CD14-positive monocyte (primary cell): Measurements from ENCODE around the gene TMEM272. TPM values are rescaled to one million over a fixed set of nuclear protein-coding genes. Genes with fewer than 3 reads are reported as not detected.

ENCODE experiments used
- DNase-seq, 3 donors: peaks; one replicate each; pipeline ENCODE4 v3.0.0-alpha.2; 2011 to 2022
- H2AFZ ChIP-seq: 2 replicates; pipeline ENCODE4 v1.6.0; 2012; ENCODE audit warnings: mild to moderate bottlenecking, low read depth, low read length, inconsistent platforms; ENCODE audit not compliant: insufficient read depth, poor library complexity, severe bottlenecking
- H3K27ac ChIP-seq, 2 donors: 1 replicate in 1 of 2; 2 replicates in 1 of 2; pipeline ENCODE4 v1.5.1; 2012 to 2013; ENCODE audit warnings: low read length in 2 of 2, control low read depth in 1 of 2, inconsistent platforms in 1 of 2, low read depth in 1 of 2, mild to moderate bottlenecking in 1 of 2
- H3K27me3 ChIP-seq, 2 donors: one replicate each; pipeline versions ENCODE4 v1.6.0 to v1.6.1; 2011 to 2013; ENCODE audit warnings: low read length in 2 of 2; ENCODE audit not compliant: control insufficient read depth in 2 of 2, insufficient read depth in 2 of 2
- H3K36me3 ChIP-seq, 2 donors: replicated peaks in 1 of 2; 1 replicate in 1 of 2; 2 replicates in 1 of 2; pipeline versions ENCODE4 v1.5.1 to v1.6.1; 2012 to 2013; ENCODE audit warnings: low read length in 2 of 2, control low read depth in 1 of 2, inconsistent platforms in 1 of 2, mild to moderate bottlenecking in 1 of 2; ENCODE audit not compliant: insufficient read depth in 2 of 2, control insufficient read depth in 1 of 2
- H3K4me1 ChIP-seq, 2 donors: 1 replicate in 1 of 2; 2 replicates in 1 of 2; pipeline versions ENCODE4 v1.5.1 to v1.6.1; 2012 to 2013; ENCODE audit warnings: low read length in 2 of 2, control low read depth in 1 of 2, inconsistent platforms in 1 of 2, mild to moderate bottlenecking in 1 of 2, moderate library complexity in 1 of 2; ENCODE audit not compliant: insufficient read depth in 2 of 2, control insufficient read depth in 1 of 2
- H3K4me2 ChIP-seq: replicated peaks from 2 replicates; pipeline ENCODE3; 2012; ENCODE audit warnings: low read length, moderate library complexity, mild to moderate bottlenecking; ENCODE audit not compliant: poor library complexity, severe bottlenecking; ENCODE audit errors: extremely low read depth
- H3K4me3 ChIP-seq, 3 experiments: fragments of 200-600 bp in 1 of 3; sonication (generic) in 1 of 3; replicated peaks in 1 of 3; 1 replicate in 2 of 3; 2 replicates in 1 of 3; pipeline ENCODE4 v1.5.1; 2011 to 2013; ENCODE audit warnings: low read length in 3 of 3, mild to moderate bottlenecking in 3 of 3, control low read depth in 2 of 3, low read depth in 2 of 3, inconsistent platforms in 1 of 3, moderate library complexity in 1 of 3
- H3K79me2 ChIP-seq: 2 replicates; pipeline ENCODE4 v1.6.0; 2012; ENCODE audit warnings: mild to moderate bottlenecking, control low read depth, inconsistent platforms, low read length, moderate library complexity; ENCODE audit not compliant: insufficient read depth
- H3K9ac ChIP-seq: 2 replicates; pipeline ENCODE4 v1.6.0; 2017; ENCODE audit warnings: low read length, mild to moderate bottlenecking; ENCODE audit not compliant: insufficient read depth, poor library complexity, severe bottlenecking
- H3K9me3 ChIP-seq, 2 donors: replicated peaks in 1 of 2; 1 replicate in 1 of 2; 2 replicates in 1 of 2; pipeline versions ENCODE4 v1.5.1 to v1.6.1; 2012 to 2013; ENCODE audit warnings: low read length in 2 of 2, control low read depth in 1 of 2; ENCODE audit not compliant: control insufficient read depth in 1 of 2, insufficient read depth in 1 of 2
- H4K20me1 ChIP-seq: 2 replicates; pipeline ENCODE4 v1.6.0; 2012; ENCODE audit warnings: mild to moderate bottlenecking, low read length, control low read depth, moderate library complexity; ENCODE audit not compliant: insufficient read depth
- H3K27ac Mint-ChIP-seq, 7 donors: one replicate each; pipeline ENCODE4 v1.8.0; 2020; ENCODE audit warnings: mild to moderate bottlenecking in 7 of 7, mixed read lengths in 7 of 7, moderate library complexity in 6 of 7, inconsistent platforms in 2 of 7
- H3K27me3 Mint-ChIP-seq, 3 donors: one replicate each; pipeline ENCODE4 v1.8.0; 2021 to 2022; ENCODE audit warnings: low read depth in 3 of 3, mild to moderate bottlenecking in 3 of 3, mixed read lengths in 3 of 3, moderate library complexity in 3 of 3, inconsistent platforms in 1 of 3
- H3K36me3 Mint-ChIP-seq, 2 donors: one replicate each; pipeline ENCODE4 v1.8.0; 2020; ENCODE audit warnings: mixed read lengths in 2 of 2, inconsistent platforms in 1 of 2, mild to moderate bottlenecking in 1 of 2
- H3K4me1 Mint-ChIP-seq: one replicate; pipeline ENCODE4 v1.8.0; 2020; ENCODE audit warnings: mild to moderate bottlenecking, mixed read lengths
- H3K4me3 Mint-ChIP-seq, 2 donors: one replicate each; pipeline ENCODE4 v1.8.0; 2020; ENCODE audit warnings: mild to moderate bottlenecking in 2 of 2, mixed read lengths in 2 of 2, moderate library complexity in 1 of 2
- H3K9me3 Mint-ChIP-seq, 7 donors: one replicate each; pipeline ENCODE4 v1.8.0; 2020 to 2022; ENCODE audit warnings: mixed read lengths in 7 of 7, mild to moderate bottlenecking in 6 of 7, moderate library complexity in 6 of 7, inconsistent platforms in 2 of 7
- WGBS: methylation state at CpG from one replicate; pipeline ENCODE4 v1.1.5; 2013; ENCODE audit warnings: missing lambda C conversion rate; ENCODE audit not compliant: insufficient coverage; 5-methylcytosine and 5-hydroxymethylcytosine counted together
- intact Hi-C, 2 donors: fragments of 100-400 bp; cut with micrococcal nuclease; formaldehyde crosslinking; loops; one replicate each; pipeline versions ENCODE4 v1.15.0 to v1.15.1; 2023
- polyA plus RNA-seq, 3 donors: library from polyadenylated mRNA; depleted of rRNA in 1 of 3; unstranded in 2 of 3; stranded (reverse) in 1 of 3; fragments of 300-500 nt in 2 of 3; fragments of >200 nt in 1 of 3; fragmentation: Illumina TruSeq in 2 of 3; gene quantifications; 1 replicate in 2 of 3; 2 replicates in 1 of 3; pipeline ENCODE4 v1.2.3, GENCODE V29; 2012 to 2021
- TF ChIP-seq, protein P1 (sequence below): fragments of 200-600 bp; IDR thresholded peaks from one replicate; pipeline ENCODE4 v1.8.0; 2022; ENCODE audit warnings: antibody characterized with exemption, mild to moderate bottlenecking

TMEM272 gene
- polyA plus RNA-seq, 3 donors: 0.07 TPM; not detected in 2

DNA sequence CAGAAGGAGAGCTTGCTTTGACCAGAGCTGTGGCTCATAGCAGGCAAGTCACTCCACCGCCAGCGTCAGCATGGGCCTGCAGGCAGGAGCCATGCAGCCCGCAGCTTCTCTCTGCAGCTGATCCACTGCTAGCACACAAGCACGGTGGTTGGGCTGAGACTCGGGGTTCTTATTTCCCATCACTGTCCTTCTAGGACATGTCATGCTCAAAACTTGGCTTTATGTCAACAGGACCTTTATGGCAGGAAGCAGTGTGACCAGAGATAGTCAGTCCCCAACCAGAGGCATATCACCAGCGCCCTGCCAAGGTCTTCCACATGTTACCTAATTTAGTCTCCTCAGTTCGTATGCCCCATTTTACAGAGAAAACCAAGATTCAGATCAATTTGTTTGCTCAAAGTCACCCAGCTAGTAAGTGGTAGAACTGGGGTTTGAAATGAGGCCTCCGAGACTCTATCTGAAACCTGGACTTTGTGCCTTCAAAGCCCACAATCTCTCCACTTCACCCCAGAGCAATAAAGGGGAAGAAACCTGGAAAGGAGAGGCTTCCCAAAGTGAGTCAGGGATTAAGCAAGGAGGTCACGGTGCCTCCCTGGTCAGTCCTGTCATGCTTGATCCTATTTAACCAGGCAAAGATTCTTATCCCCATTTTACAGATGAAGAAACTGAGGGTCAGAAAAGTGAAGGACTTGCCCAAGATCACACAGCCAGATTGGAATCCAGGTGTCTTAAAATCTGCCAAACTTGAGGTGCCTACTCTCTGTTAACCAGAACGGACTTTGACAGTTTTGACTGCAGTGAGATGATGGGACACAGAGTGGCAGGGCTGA lies 5.1 kb downstream of the TMEM272 start:
- Mint-ChIP-seq H3K4me1 (peaks cover 14% of the 10 kb centered on the region), H3K27me3 (peaks cover 3 to 5% (median 4%) of the 10 kb centered on the region in 3 donors), H3K36me3 (no peaks in the 10 kb centered on the region), H3K4me3 (no peak overlapping the region), H3K9me3 (peaks cover 0 to 1% (median 0%) of the 10 kb centered on the region in 7 donors), H3K27ac (no peak overlapping the region)
- no peak overlapping the region for H2AFZ ChIP-seq
- H3K4me3 ChIP-seq: no peak overlapping the region
- H3K27ac ChIP-seq: no peak overlapping the region
- no peak for DNase-seq
- intact Hi-C loops: loop anchor here in 1 of 2 donors (10.0 kb wide), 1 partner anchor 45 kb away; no protein-coding TSS in a partner anchor
- no peak overlapping the region for H3K4me2 ChIP-seq
- H3K4me1 ChIP-seq: peaks cover 0 to 2% of the 10 kb centered on the region in 2 donors
- no peaks in the 10 kb centered on the region for H4K20me1 ChIP-seq
- WGBS: 53% methylated on average over 5 of the region's 10 CpGs
- H3K79me2 ChIP-seq: no peaks in the 10 kb centered on the region
- no peaks in the 10 kb centered on the region for H3K9me3 ChIP-seq
- no peaks in the 10 kb centered on the region for H3K36me3 ChIP-seq
- TF ChIP-seq, protein P1, sequence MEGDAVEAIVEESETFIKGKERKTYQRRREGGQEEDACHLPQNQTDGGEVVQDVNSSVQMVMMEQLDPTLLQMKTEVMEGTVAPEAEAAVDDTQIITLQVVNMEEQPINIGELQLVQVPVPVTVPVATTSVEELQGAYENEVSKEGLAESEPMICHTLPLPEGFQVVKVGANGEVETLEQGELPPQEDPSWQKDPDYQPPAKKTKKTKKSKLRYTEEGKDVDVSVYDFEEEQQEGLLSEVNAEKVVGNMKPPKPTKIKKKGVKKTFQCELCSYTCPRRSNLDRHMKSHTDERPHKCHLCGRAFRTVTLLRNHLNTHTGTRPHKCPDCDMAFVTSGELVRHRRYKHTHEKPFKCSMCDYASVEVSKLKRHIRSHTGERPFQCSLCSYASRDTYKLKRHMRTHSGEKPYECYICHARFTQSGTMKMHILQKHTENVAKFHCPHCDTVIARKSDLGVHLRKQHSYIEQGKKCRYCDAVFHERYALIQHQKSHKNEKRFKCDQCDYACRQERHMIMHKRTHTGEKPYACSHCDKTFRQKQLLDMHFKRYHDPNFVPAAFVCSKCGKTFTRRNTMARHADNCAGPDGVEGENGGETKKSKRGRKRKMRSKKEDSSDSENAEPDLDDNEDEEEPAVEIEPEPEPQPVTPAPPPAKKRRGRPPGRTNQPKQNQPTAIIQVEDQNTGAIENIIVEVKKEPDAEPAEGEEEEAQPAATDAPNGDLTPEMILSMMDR: no peak
- no peak overlapping the region for H3K9ac ChIP-seq
- no peaks in the 10 kb centered on the region for H3K27me3 ChIP-seq

DNA sequence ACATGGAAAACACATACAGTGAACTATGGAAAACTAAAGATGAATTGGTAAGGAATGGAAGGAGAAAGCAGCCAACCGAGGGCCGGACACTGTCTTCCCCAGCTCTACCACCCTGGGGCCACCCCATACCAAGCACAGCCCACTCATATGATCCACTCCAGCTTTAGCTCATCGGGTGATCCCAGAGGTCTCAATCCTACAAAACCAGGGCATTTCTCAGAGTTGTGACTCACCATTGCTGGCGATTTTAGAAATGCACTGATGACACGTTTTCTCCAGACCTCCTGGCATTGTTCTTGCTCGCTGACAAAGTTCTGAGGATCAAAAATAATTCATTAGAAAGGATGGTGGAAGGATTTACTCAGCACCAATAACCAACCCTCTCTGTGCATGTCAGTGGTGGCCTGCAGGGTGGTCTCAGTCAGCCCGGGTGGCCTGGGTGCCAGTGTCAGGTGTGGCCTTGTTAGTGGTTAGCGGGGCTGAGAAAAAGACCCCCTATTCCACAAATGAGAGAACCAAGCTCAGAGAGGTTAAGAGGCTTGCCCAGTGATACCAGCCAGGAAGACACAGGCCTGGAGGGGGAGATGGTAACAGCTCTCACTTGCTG lies 6.6 kb downstream of the TMEM272 start:
- no peak overlapping the region for H2AFZ ChIP-seq
- peaks cover 0 to 3% (median 1%) of the 10 kb centered on the region in 3 donors for H3K27me3 Mint-ChIP-seq
- no peak overlapping the region for H3K4me2 ChIP-seq
- no peaks in the 10 kb centered on the region for H3K36me3 ChIP-seq
- no peaks in the 10 kb centered on the region for H3K9me3 Mint-ChIP-seq
- no peak overlapping the region for H3K9ac ChIP-seq
- H3K27ac Mint-ChIP-seq: no peak overlapping the region
- H3K36me3 Mint-ChIP-seq: no peaks in the 10 kb centered on the region
- no peaks in the 10 kb centered on the region for H3K9me3 ChIP-seq
- 100% methylated on average over 3 of the region's 8 CpGs for WGBS
- H3K4me1 Mint-ChIP-seq: peaks cover 22% of the 10 kb centered on the region
- H3K27me3 ChIP-seq: no peaks in the 10 kb centered on the region
- no peak overlapping the region for H3K4me3 ChIP-seq
- peaks cover 5 to 8% of the 10 kb centered on the region in 2 donors for H3K4me1 ChIP-seq
- no peaks in the 10 kb centered on the region for H4K20me1 ChIP-seq
- no peak overlapping the region for H3K4me3 Mint-ChIP-seq
- intact Hi-C loops: no loop called here
- H3K27ac ChIP-seq: no peak overlapping the region
- DNase-seq: no peak
- TF ChIP-seq, protein P1: no peak
- no peaks in the 10 kb centered on the region for H3K79me2 ChIP-seq
